H54 (cell line): ENCODE data around the gene ARHGEF16.

ENCODE experiments used
- DNase-seq: peaks from one replicate; pipeline ENCODE4 v3.0.0; 2011; ENCODE audit warnings: low spot score, mixed read lengths; ENCODE audit not compliant: insufficient read length
- FAIRE-seq: peaks from 3 replicates; lab custom pipeline; 2011; peaks lifted over from hg19 to GRCh38; lab: Jason Lieb, UNC
- POLR2A ChIP-seq: IDR thresholded peaks from 2 replicates; pipeline ENCODE4 v1.6.1; 2011; ENCODE audit warnings: low read depth, mild to moderate bottlenecking, low read length

Gene ARHGEF16

GRCh38 chr1:3453891-3454810 is at the start of gene ARHGEF16:
Gene ARHGEF16 (plus strand): TSS chr1:3454665. CDS start chr1:3463085, 8,420 bp downstream.
- FAIRE-seq (no peak), DNase-seq (peak; percentile 73)
- no peak for TF ChIP-seq POLR2A

- DNase-seq (no peak), FAIRE-seq (no peak)
- no peak for TF ChIP-seq POLR2A
These were observed 49.7 kb upstream of the ARHGEF16 start for GRCh38 chr1:3404801-3405200.

DNA sequence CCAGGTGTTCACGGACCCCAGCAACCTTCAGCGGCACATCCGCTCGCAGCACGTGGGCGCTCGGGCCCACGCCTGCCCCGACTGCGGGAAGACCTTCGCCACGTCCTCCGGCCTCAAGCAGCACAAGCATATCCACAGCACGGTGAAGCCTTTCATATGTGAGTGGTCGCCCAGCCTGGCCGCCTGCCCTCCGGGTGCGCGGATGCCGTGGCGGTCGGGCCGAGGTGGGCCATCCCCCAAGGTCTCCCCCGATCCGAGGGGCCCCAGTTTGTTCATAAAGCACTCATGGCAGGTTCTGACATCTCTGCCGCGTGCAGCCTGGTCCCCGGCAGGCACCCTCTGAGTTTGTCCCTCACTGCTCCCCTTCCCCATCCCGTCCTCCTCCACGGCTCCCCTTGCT is 49.0 kb upstream of the ARHGEF16 start:
- TF ChIP-seq POLR2A: no peak
- DNase-seq (no peak), FAIRE-seq (no peak)

DNA sequence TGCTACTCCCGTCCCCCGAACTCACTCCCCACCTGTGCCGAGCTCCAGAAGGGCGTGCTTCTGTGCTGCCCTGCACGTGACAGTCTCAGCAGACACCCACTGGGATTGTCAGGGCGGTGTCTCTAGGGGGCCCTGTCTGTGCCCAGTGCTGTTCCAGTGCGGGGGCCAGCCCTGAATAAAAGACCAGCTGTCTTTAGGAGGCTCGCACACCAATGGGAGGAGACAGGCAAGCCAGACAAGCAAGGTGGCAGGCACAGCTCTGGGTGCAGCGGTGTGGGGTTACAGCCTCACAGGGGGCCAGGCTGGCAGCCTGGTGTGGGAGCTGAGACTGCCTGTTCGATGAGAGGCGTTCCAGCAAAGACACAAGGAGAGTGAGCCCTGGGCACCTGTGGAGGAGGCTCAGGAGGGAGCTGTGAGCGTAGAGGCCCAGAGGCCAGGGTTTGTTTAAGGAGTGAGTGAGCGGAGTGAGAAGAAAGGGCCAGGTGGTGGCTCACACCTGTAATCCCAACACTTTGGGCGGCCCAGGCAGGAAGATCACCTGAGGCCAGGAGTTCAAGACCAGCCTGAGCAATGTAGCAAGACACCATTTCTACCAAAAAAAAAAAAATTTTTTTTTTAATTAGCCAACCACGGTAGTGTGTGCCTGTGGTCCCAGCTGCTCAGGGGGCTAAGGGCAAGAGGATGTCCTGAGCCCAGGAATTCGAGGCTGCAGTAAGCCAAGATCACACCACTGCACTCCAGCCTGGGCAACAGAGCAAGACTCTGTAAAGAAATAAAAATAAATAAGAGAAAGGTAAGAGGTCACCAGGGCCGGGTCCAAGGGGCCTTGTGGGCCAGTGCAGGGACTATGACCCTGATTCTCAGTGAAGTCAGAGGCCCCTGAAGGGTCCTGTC is 48.2 kb upstream of the ARHGEF16 start:
- TF ChIP-seq POLR2A: no peak

DNA sequence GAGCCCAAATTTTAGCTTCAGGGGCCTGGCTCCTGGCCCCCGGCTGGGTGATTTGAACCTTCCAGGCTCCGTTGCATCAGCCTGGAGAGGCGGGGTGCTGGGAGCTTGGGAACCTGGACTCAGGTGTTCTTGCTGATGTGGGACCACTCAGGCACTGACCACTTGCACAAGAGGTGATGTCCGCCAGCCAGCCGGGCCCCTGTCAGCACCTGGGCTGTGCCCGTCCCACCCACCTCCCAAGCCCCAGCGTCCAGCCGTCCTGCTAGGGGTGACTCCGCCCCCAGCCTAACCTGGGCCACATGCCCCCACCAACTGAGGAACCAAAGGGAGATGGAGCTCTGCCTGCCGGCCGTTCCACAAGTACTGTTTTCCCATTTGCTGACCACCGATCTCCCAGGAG is 47.4 kb upstream of the ARHGEF16 start:
- no peak for TF ChIP-seq POLR2A
- no peak for DNase-seq
- FAIRE-seq: no peak

More for the DNA sequence above, 48.2 kb upstream of the ARHGEF16 start:
- no peak for DNase-seq
- no peak for FAIRE-seq

DNA sequence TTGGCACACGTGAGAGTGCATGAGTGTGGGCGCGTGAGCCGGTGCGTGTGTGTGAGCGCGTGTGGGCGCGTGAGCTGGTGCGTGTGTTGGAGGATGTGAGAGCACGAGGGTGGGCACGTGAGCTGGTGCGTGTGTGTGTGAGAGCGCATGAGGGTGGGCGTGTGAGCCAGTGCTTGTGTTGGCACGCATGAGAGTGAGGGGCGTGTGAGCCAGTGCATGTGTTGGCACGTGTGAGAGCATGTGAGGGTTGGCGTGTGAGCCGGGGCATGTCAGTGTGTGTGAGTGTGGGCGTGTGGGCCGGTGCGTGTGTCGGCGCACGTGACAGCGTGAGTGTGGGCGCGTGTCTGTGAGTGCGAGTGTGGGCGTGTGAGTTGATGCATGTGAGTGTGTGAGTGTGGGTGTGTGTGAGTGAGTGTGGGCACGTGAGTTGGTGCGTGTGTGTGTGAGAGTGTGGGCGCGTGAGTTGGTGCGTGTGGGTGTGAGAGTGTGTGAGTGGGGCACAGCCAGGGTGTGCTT is 45.7 kb upstream of the ARHGEF16 start:
- DNase-seq (no peak), FAIRE-seq (no peak)
- no peak for TF ChIP-seq POLR2A

DNA sequence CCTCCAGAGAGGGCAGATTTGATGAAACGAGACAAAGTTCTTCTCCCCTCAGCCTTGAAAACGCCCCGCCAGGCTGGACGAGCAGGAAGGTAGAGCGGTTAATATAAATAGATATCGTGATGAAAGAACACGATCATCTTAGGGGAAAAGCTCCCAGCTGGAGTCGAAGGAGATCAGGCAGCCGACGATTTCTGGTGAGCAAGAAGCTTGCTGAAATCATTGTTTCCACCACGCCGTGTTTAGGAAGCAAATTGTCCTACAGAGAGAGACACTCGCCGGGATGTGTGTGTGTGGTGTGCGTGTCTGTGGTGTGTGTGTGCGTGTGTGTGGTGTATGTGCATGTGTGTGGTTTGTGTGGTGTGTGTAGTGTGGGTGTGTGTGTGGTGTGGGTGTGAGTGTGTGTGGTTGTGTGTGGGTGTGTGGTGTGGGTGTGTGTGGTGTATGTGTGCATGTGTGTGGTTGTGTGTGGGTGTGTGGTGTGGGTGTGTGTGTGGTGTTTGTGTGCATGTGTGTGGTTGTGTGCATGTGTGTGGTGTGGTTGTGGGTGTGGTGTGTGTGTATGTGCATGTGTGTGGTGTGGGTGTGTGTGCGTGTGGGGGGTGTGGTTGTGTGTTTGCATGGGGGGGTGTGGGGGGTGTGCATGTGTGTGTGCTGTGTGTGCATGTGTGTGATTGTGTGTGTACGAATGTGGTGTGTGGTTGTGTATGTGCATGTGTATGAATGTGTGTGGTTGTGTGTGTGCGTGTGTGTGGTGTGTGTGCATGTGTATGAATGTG is 44.9 kb upstream of the ARHGEF16 start:
- DNase-seq: no peak
- FAIRE-seq: no peak
- no peak for TF ChIP-seq POLR2A

DNA sequence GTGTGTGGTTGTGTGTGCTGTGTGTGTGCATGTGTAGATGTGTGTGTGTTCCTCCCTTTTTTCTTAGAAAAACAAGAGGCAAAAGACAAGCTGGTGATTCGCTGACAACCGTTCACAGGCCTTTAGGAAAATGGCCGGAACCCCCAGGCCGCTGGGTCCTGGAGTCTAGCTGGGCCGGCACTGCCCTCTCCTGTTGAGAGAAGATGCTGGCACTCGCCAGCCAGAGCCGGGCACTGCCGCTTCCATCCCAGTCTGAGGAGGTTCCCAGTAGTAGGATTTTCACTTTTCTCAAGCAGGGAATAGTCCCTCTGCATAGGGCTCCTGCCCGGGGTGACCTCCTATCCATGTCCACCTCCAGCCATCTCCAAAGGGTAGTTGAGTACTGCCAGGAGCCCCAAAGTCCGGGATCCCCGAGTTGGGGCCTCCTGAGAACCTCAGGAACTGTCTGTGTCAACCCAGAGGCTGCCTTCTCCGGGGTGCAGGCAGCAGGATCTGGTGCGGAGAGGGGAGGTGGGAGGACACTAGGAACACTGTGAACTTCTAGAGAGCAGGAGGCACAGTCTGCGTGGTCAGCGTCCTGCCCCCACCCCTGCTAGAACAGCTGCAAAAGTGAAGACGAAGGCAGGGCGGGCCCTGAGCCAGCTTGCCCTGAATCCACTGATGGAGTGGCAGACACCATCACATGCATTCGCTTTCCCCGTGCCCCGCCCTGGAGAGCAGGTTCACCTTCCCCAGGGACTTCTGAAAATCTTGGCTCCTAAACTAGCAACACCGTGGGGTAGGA is 44.1 kb upstream of the ARHGEF16 start:
- DNase-seq: peak; percentile 59
- TF ChIP-seq POLR2A: no peak
- no peak for FAIRE-seq

DNA sequence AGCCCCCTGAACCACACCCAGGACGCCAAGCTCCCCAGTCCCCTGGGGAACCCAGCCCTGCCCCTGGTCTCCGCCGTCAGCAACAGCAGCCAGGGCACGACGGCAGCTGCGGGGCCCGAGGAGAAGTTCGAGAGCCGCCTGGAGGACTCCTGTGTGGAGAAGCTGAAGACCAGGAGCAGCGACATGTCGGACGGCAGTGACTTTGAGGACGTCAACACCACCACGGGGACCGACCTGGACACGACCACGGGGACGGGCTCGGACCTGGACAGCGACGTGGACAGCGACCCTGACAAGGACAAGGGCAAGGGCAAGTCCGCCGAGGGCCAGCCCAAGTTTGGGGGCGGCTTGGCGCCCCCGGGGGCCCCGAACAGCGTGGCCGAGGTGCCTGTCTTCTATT is 42.7 kb upstream of the ARHGEF16 start:
- no peak for TF ChIP-seq POLR2A
- no peak for FAIRE-seq
- DNase-seq: no peak

DNA sequence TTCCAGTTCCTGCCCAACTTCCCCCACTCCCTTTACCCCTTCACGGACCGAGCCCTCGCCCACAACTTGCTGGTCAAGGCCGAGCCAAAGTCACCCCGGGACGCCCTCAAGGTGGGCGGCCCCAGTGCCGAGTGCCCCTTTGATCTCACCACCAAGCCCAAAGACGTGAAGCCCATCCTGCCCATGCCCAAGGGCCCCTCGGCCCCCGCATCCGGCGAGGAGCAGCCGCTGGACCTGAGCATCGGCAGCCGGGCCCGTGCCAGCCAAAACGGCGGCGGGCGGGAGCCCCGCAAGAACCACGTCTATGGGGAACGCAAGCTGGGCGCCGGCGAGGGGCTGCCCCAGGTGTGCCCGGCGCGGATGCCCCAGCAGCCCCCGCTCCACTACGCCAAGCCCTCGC is 42.1 kb upstream of the ARHGEF16 start:
- FAIRE-seq (no peak), DNase-seq (no peak)

DNA sequence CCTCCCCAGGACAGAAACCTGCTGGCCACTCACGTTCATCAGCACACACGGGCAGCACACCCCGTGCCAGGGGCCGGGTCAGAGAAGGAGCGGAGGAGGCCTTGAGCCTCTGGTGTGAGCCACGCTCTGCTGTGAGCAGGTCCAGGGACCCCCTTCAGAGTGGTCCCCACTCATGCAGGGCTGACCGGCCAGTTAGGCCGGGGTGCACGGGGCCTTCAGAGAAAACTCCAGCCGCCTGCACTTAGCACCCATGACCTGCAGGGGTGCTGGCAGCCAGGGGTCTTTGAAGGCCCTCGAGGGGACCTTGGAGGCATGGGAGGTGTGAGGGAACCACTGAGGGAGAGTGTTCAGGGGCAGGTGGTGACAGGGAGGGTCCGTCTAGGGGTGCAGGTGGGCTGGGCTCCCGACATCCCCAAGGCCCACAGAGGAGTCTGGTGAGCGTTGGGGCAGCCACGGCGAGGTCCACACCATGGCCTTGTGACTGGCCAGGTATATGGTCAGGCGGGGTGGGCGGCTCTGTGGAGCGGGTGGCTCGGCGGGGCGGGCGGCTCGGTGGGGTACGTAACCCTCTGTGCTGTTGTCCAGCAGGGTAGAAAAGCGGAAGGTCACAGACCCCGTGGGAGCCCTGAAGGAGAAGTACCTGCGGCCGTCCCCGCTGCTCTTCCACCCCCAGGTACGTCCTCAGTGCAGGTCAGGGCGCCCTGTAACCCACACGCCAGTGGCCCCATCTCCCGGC is 40.3 kb upstream of the ARHGEF16 start:
- FAIRE-seq (no peak), DNase-seq (no peak)
- no peak for TF ChIP-seq POLR2A

More for the DNA sequence above, 42.1 kb upstream of the ARHGEF16 start:
- TF ChIP-seq POLR2A: no peak
